HG02973 (cell line): ENCODE measurements around the gene ZNF543.

ENCODE experiments used
- ATAC-seq: cut with Tn5 transposase; IDR thresholded peaks from one replicate; pipeline ENCODE4 v1.9.1; 2021; ENCODE audit warnings: moderate library complexity; ENCODE audit not compliant: unreplicated experiment

ZNF543 gene

GRCh38 chr19:57377498-57378146 lies 57.4 kb downstream of the ZNF543 start:
- no peak for ATAC-seq
